Mesenteric fat pad (tissue), 1 donor: Measurements from ENCODE around the gene ZNF664. TPM values are rescaled to one million over a fixed set of nuclear protein-coding genes. Genes with fewer than 3 reads are reported as not detected.
"Not testable (repeated sequence)": the region's sequence is repeated elsewhere in the genome, so short reads cannot be mapped to it uniquely, and the experiment has no call there.

Experiments
- DNase-seq: peaks from one replicate; pipeline ENCODE4 v3.0.0-alpha.2; 2020; ENCODE audit warnings: low spot score
- total RNA-seq: library from RNA; stranded (reverse); fragmentation: NEBNext Ultra II Directional; extraction: Animal tissue kit (Norgen Biotek cat#: 25700); gene quantifications from one replicate; pipeline ENCODE4 v1.2.1, GENCODE V29; 2021
- donor health status: DM: yes; HTN: yes; CAD: no.

Gene ZNF664
- total RNA-seq, 1 donor from 2014 or later = 85.0 TPM

- DNase-seq = peak; percentile 53
Measured at GRCh38 chr12:123941000-123941399, 32.0 kb upstream of the ZNF664 start.

- peak; percentile 53 for DNase-seq
Measured at GRCh38 chr12:123941624-123942237, 31.3 kb upstream of the ZNF664 start.

GRCh38 chr12:123942238-123942653, 30.8 kb upstream of the ZNF664 start:
- DNase-seq = peak; percentile 67

GRCh38 chr12:123942911-123943648, 29.9 kb upstream of the ZNF664 start:
- peak; percentile 55 for DNase-seq

- DNase-seq = peak; percentile 60
Measured at GRCh38 chr12:123943816-123944215, 29.2 kb upstream of the ZNF664 start.

- DNase-seq = no peak
Measured at GRCh38 chr12:123944696-123945095, 28.3 kb upstream of the ZNF664 start.

- peak; percentile 83 for DNase-seq
Measured at GRCh38 chr12:123945287-123946151, 27.5 kb upstream of the ZNF664 start.

GRCh38 chr12:123946152-123946515, 26.9 kb upstream of the ZNF664 start:
- DNase-seq = peak; percentile 64

GRCh38 chr12:123946516-123947505, 26.2 kb upstream of the ZNF664 start:
- DNase-seq = peak; percentile 87

- DNase-seq = not testable (repeated sequence)
Measured at GRCh38 chr12:123947531-123947930, 25.5 kb upstream of the ZNF664 start.

GRCh38 chr12:123948401-123948795, 24.6 kb upstream of the ZNF664 start:
- no peak for DNase-seq

GRCh38 chr12:123948796-123949769, 23.9 kb upstream of the ZNF664 start:
- DNase-seq = no peak

- no peak for DNase-seq
Measured at GRCh38 chr12:123949770-123950165, 23.2 kb upstream of the ZNF664 start.

GRCh38 chr12:123950476-123951349, 22.3 kb upstream of the ZNF664 start:
- peak; percentile 43 for DNase-seq

GRCh38 chr12:123951467-123951866, 21.5 kb upstream of the ZNF664 start:
- DNase-seq = peak; percentile 83

- DNase-seq = no peak
Measured at GRCh38 chr12:123952037-123952436, 21.0 kb upstream of the ZNF664 start.

GRCh38 chr12:123954647-123955350, 18.2 kb upstream of the ZNF664 start:
- DNase-seq = peak; percentile 60

GRCh38 chr12:123956249-123956648, 16.8 kb upstream of the ZNF664 start:
- DNase-seq = no peak
